HL-60 (cell line): ENCODE measurements around the gene CIB4.

Experiments used
- DNase-seq, 2 experiments: peaks; one replicate each; pipeline ENCODE4 v3.0.0-alpha.2; 2010 to 2020; ENCODE audit warnings: low read depth in 1 of 2, low spot score in 1 of 2
- H3K27ac ChIP-seq: fragments of 250-450 bp; sonication (Bioruptor Pico); replicated peaks from 2 replicates; pipeline ENCODE4 v1.5.1; 2020; ENCODE audit warnings: mild to moderate bottlenecking, moderate library complexity
- H3K27me3 ChIP-seq: fragments of 250-450 bp; sonication (Bioruptor Pico); 2 replicates; pipeline ENCODE4 v1.5.1; 2021; ENCODE audit warnings: mild to moderate bottlenecking, moderate library complexity; ENCODE audit not compliant: insufficient read depth, poor library complexity, severe bottlenecking
- H3K4me3 ChIP-seq: replicated peaks from 2 replicates; pipeline ENCODE4 v1.5.1; 2011; ENCODE audit warnings: mild to moderate bottlenecking, control low read depth, low read length; ENCODE audit not compliant: insufficient read depth
- CTCF ChIP-seq: IDR thresholded peaks from one replicate; pipeline ENCODE4 v1.5.1; 2011; ENCODE audit warnings: low read length, control low read depth, inconsistent platforms; ENCODE audit not compliant: insufficient read depth
- GABPA ChIP-seq: IDR thresholded peaks from 2 replicates; pipeline ENCODE4 v1.6.1; 2012; ENCODE audit warnings: low read depth
- POLR2AphosphoS5 ChIP-seq: IDR thresholded peaks from 2 replicates; pipeline ENCODE4 v1.6.1; 2012; ENCODE audit warnings: low read depth
- REST ChIP-seq: IDR thresholded peaks from 2 replicates; pipeline ENCODE4 v1.6.1; 2012; ENCODE audit warnings: low read depth; ENCODE audit not compliant: insufficient replicate concordance
- SPI1 ChIP-seq: IDR thresholded peaks from 2 replicates; pipeline ENCODE4 v1.6.1; 2012; ENCODE audit warnings: low read depth, mild to moderate bottlenecking, borderline replicate concordance

The CIB4 gene

DNA sequence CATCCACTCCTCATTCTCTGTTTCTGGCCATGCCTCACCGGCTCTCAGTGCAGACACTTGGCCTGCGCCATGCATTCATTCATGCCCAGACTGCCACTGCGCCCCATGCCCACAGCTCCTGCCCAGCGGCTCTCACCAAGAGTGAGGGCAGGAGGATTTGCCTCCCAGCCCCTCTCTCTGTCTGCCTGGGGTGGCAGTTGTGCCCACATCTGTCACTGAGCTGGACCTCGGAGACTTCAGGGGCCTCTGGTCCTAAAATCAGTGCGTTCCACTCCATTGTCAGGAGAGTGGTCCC lies 75.1 kb downstream of the CIB4 start:
- Histone ChIP-seq H3K27ac (no peak overlapping the region), H3K27me3 (peaks cover 33% of the 10 kb centered on the region), H3K4me3 (no peak overlapping the region)
- TF ChIP-seq REST: no peak
- no peak for TF ChIP-seq SPI1
- TF ChIP-seq POLR2AphosphoS5: no peak
- TF ChIP-seq GABPA: no peak
- TF ChIP-seq CTCF: no peak
- DNase-seq: no peak

DNA sequence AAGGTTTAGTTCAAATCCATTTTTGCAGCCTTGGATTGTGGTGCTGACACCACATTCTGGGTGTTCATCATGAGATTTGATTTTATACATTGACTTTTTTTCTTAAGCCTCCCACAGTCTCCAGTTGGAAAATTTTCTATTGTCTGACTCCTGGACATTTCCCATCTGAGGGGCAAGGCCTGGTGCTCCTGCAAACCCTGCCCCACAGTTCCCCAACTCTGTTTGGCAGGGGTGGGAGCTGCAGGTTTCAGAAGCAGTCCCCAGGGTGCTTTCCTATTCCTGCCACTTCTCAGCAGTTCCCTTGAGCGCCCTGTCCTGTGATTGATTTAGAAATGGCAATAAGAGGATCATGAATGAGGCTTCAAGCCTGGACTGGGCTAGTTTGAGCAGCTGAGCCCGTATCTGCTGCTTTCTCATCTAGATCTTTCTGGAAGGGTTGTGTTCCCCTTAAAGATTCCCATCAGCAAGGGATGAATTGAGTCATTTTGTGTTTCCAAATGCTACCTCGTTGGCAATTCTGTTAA lies 77.0 kb downstream of the CIB4 start:
- Histone ChIP-seq H3K27ac (no peak overlapping the region), H3K4me3 (no peak overlapping the region), H3K27me3 (peaks cover 38% of the 10 kb centered on the region)
- TF ChIP-seq SPI1 (no peak), REST (no peak), CTCF (no peak), GABPA (no peak)
- DNase-seq: no peak

- TF ChIP-seq SPI1: no peak
- TF ChIP-seq POLR2AphosphoS5: no peak
- TF ChIP-seq REST: no peak
- no peak for TF ChIP-seq CTCF
- TF ChIP-seq GABPA: no peak
- Histone ChIP-seq H3K27ac (no peak overlapping the region), H3K4me3 (no peak overlapping the region), H3K27me3 (peaks cover 43% of the 10 kb centered on the region)
- DNase-seq: no peak
Observed at GRCh38 chr2:26563686-26564085, 77.5 kb downstream of the CIB4 start.
